ENCODE data around the gene KRT15.

DNA sequence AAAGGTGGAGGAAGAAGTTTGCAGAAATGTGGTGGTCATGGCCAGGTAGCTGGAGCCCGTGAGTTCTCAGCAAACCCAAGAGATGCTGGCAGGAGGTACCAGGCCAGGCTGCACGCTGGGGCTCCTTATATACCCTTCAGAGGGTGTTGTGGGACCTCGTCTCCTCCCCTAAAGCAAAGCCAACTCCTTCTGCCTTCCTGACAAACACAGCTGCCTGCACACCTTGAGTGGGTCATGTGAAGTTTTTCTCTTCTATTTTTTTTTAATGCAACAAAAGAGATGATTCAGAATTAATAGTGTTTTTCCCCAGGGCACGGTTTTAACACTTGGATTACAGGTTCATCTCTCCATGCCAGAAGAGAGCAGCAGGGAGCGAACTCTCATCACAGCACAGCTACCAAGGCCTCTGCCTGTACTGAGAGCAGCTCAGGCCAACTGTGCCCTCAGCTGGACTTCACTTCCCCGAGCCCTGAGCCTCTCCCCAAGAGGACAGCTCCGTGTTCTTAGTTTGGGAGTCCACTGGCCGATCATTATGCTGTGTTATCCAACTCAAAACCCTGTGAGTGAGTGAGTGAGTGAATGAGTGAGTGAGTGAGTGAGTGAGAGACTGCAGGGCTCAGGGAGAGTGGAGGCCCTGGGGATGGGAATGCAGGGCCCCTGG lies at the start of gene KRT15:
- TF ChIP-seq EZH2phosphoT487 (IDR thresholded peaks at IDR 0.05; ENCODE audit: borderline replicate concordance, low read depth, low read length) = no peak
- TF ChIP-seq, protein P1, sequence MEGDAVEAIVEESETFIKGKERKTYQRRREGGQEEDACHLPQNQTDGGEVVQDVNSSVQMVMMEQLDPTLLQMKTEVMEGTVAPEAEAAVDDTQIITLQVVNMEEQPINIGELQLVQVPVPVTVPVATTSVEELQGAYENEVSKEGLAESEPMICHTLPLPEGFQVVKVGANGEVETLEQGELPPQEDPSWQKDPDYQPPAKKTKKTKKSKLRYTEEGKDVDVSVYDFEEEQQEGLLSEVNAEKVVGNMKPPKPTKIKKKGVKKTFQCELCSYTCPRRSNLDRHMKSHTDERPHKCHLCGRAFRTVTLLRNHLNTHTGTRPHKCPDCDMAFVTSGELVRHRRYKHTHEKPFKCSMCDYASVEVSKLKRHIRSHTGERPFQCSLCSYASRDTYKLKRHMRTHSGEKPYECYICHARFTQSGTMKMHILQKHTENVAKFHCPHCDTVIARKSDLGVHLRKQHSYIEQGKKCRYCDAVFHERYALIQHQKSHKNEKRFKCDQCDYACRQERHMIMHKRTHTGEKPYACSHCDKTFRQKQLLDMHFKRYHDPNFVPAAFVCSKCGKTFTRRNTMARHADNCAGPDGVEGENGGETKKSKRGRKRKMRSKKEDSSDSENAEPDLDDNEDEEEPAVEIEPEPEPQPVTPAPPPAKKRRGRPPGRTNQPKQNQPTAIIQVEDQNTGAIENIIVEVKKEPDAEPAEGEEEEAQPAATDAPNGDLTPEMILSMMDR (conservative IDR thresholded peaks at IDR 0.05; ENCODE audit: low read length) = no peak

Measured in OCI-LY7 (cell line).